ENCODE measurements around the gene UGT1A10.
"Not testable (repeated sequence)": the region's sequence is repeated elsewhere in the genome, so short reads cannot be mapped to it uniquely, and the experiment has no call there.

Gene UGT1A10

GRCh38 chr2:233692648-233693047 lies 56.4 kb downstream of the UGT1A10 start, which contains the start of gene UGT1A6:
Gene UGT1A6, plus strand, starts transcription at chr2:233692890. Its CDS starts 115 bp downstream, at chr2:233693005.
- Mint-ChIP-seq H3K27me3 (ENCODE audit: low read depth) (peaks cover 14% of the 10 kb centered on the region), H3K27ac (no peak within 1 kb of the TSS), H3K9me3 (no peaks in the 10 kb centered on the region), H3K4me3 (no peak within 1 kb of the TSS), H3K4me1 (ENCODE audit: low read depth) (no peaks in the 10 kb centered on the region), H3K36me3 (ENCODE audit: low read depth) (no peaks in the 10 kb centered on the region)

- Mint-ChIP-seq H3K4me3 (no peak overlapping the region), H3K27me3 (ENCODE audit: low read depth) (peaks cover 6% of the 10 kb centered on the region), H3K4me1 (ENCODE audit: low read depth) (no peaks in the 10 kb centered on the region)
Measured at GRCh38 chr2:233693963-233694362, 57.7 kb downstream of the UGT1A10 start.

GRCh38 chr2:233698740-233699139 lies 62.5 kb downstream of the UGT1A10 start:
- Mint-ChIP-seq H3K27me3 (ENCODE audit: low read depth) (peaks cover 8% of the 10 kb centered on the region), H3K4me3 (no peak overlapping the region), H3K27ac (no peak overlapping the region), H3K9me3 (no peaks in the 10 kb centered on the region), H3K4me1 (ENCODE audit: low read depth) (no peaks in the 10 kb centered on the region), H3K36me3 (ENCODE audit: low read depth) (no peaks in the 10 kb centered on the region)

More at GRCh38 chr2:233693963-233694362, 57.7 kb downstream of the UGT1A10 start:
- Mint-ChIP-seq H3K36me3 (ENCODE audit: low read depth) (no peaks in the 10 kb centered on the region), H3K9me3 (no peaks in the 10 kb centered on the region), H3K27ac (no peak overlapping the region)

GRCh38 chr2:233699424-233700027 lies 63.3 kb downstream of the UGT1A10 start:
- Mint-ChIP-seq H3K27ac (no peak overlapping the region), H3K9me3 (no peaks in the 10 kb centered on the region)

GRCh38 chr2:233700028-233700635 lies 63.9 kb downstream of the UGT1A10 start:
- no peaks in the 10 kb centered on the region for H3K36me3 Mint-ChIP-seq (ENCODE audit: low read depth)
- no peaks in the 10 kb centered on the region for H3K9me3 Mint-ChIP-seq
- no peak overlapping the region for H3K4me3 Mint-ChIP-seq
- peaks cover 15% of the 10 kb centered on the region for H3K27me3 Mint-ChIP-seq (ENCODE audit: low read depth)
- H3K27ac Mint-ChIP-seq, result no peak overlapping the region
- no peaks in the 10 kb centered on the region for H3K4me1 Mint-ChIP-seq (ENCODE audit: low read depth)

More at GRCh38 chr2:233699424-233700027, 63.3 kb downstream of the UGT1A10 start:
- Mint-ChIP-seq H3K4me1 (ENCODE audit: low read depth) (no peaks in the 10 kb centered on the region), H3K36me3 (ENCODE audit: low read depth) (no peaks in the 10 kb centered on the region), H3K4me3 (no peak overlapping the region), H3K27me3 (ENCODE audit: low read depth) (peaks cover 14% of the 10 kb centered on the region)

- H3K4me3 Mint-ChIP-seq; H3K36me3 Mint-ChIP-seq (ENCODE audit: low read depth); H3K4me1 Mint-ChIP-seq (ENCODE audit: low read depth); H3K27ac Mint-ChIP-seq; H3K9me3 Mint-ChIP-seq: not testable (repeated sequence)
- H3K27me3 Mint-ChIP-seq (ENCODE audit: low read depth), result peaks cover 20% of the 10 kb centered on the region
Measured at GRCh38 chr2:233700842-233701241, 64.6 kb downstream of the UGT1A10 start.

GRCh38 chr2:233702238-233702637 lies 66.0 kb downstream of the UGT1A10 start:
- H3K9me3 Mint-ChIP-seq, result no peaks in the 10 kb centered on the region
- H3K4me3 Mint-ChIP-seq, result no peak overlapping the region
- H3K4me1 Mint-ChIP-seq (ENCODE audit: low read depth), result no peaks in the 10 kb centered on the region
- no peaks in the 10 kb centered on the region for H3K36me3 Mint-ChIP-seq (ENCODE audit: low read depth)
- H3K27me3 Mint-ChIP-seq (ENCODE audit: low read depth), result peaks cover 17% of the 10 kb centered on the region
- no peak overlapping the region for H3K27ac Mint-ChIP-seq

- H3K4me1 Mint-ChIP-seq (ENCODE audit: low read depth), result no peaks in the 10 kb centered on the region
- no peak overlapping the region for H3K27ac Mint-ChIP-seq
- H3K36me3 Mint-ChIP-seq (ENCODE audit: low read depth), result no peaks in the 10 kb centered on the region
- peaks cover 25% of the 10 kb centered on the region for H3K27me3 Mint-ChIP-seq (ENCODE audit: low read depth)
- no peak overlapping the region for H3K4me3 Mint-ChIP-seq
- no peaks in the 10 kb centered on the region for H3K9me3 Mint-ChIP-seq
Measured at GRCh38 chr2:233705911-233706506, 69.8 kb downstream of the UGT1A10 start.

- Mint-ChIP-seq H3K4me1 (ENCODE audit: low read depth) (no peaks in the 10 kb centered on the region), H3K4me3 (no peak overlapping the region), H3K27me3 (ENCODE audit: low read depth) (peaks cover 25% of the 10 kb centered on the region), H3K36me3 (ENCODE audit: low read depth) (no peaks in the 10 kb centered on the region), H3K27ac (no peak overlapping the region), H3K9me3 (no peaks in the 10 kb centered on the region)
Measured at GRCh38 chr2:233706720-233707119, 70.5 kb downstream of the UGT1A10 start.

- H3K36me3 Mint-ChIP-seq (ENCODE audit: low read depth), result no peaks in the 10 kb centered on the region
- H3K27me3 Mint-ChIP-seq (ENCODE audit: low read depth), result peaks cover 32% of the 10 kb centered on the region
- no peaks in the 10 kb centered on the region for H3K9me3 Mint-ChIP-seq
- H3K27ac Mint-ChIP-seq, result no peak overlapping the region
- H3K4me1 Mint-ChIP-seq (ENCODE audit: low read depth), result no peaks in the 10 kb centered on the region
- H3K4me3 Mint-ChIP-seq, result no peak overlapping the region
Measured at GRCh38 chr2:233707940-233708644, 71.8 kb downstream of the UGT1A10 start.

- no peaks in the 10 kb centered on the region for H3K36me3 Mint-ChIP-seq (ENCODE audit: low read depth)
- H3K27ac Mint-ChIP-seq, result no peak overlapping the region
- no peaks in the 10 kb centered on the region for H3K4me1 Mint-ChIP-seq (ENCODE audit: low read depth)
- no peaks in the 10 kb centered on the region for H3K9me3 Mint-ChIP-seq
- H3K27me3 Mint-ChIP-seq (ENCODE audit: low read depth), result peaks cover 37% of the 10 kb centered on the region
- no peak overlapping the region for H3K4me3 Mint-ChIP-seq
Measured at GRCh38 chr2:233708942-233709341, 72.7 kb downstream of the UGT1A10 start.

- H3K27ac Mint-ChIP-seq, result no peak overlapping the region
- no peak overlapping the region for H3K4me3 Mint-ChIP-seq
- peaks cover 36% of the 10 kb centered on the region for H3K27me3 Mint-ChIP-seq (ENCODE audit: low read depth)
- H3K9me3 Mint-ChIP-seq, result no peaks in the 10 kb centered on the region
- H3K36me3 Mint-ChIP-seq (ENCODE audit: low read depth), result no peaks in the 10 kb centered on the region
- no peaks in the 10 kb centered on the region for H3K4me1 Mint-ChIP-seq (ENCODE audit: low read depth)
Measured at GRCh38 chr2:233711312-233712008, 75.2 kb downstream of the UGT1A10 start.

GRCh38 chr2:233712611-233713261 lies 76.5 kb downstream of the UGT1A10 start, which contains the start of gene UGT1A5:
Gene UGT1A5, plus strand, starts transcription at chr2:233712907. Its CDS starts 85 bp downstream, at chr2:233712992.
- no peaks in the 10 kb centered on the region for H3K36me3 Mint-ChIP-seq (ENCODE audit: low read depth)
- H3K27me3 Mint-ChIP-seq (ENCODE audit: low read depth), result peaks cover 36% of the 10 kb centered on the region
- H3K4me3 Mint-ChIP-seq, result no peak within 1 kb of the TSS
- no peak within 1 kb of the TSS for H3K27ac Mint-ChIP-seq
- no peaks in the 10 kb centered on the region for H3K4me1 Mint-ChIP-seq (ENCODE audit: low read depth)
- H3K9me3 Mint-ChIP-seq, result no peaks in the 10 kb centered on the region

- no peak overlapping the region for H3K4me3 Mint-ChIP-seq
- peaks cover 36% of the 10 kb centered on the region for H3K27me3 Mint-ChIP-seq (ENCODE audit: low read depth)
- H3K9me3 Mint-ChIP-seq, result no peaks in the 10 kb centered on the region
- no peaks in the 10 kb centered on the region for H3K36me3 Mint-ChIP-seq (ENCODE audit: low read depth)
- H3K27ac Mint-ChIP-seq, result no peak overlapping the region
- no peaks in the 10 kb centered on the region for H3K4me1 Mint-ChIP-seq (ENCODE audit: low read depth)
Measured at GRCh38 chr2:233713262-233713615, 77.0 kb downstream of the UGT1A10 start.

All from T-helper 1 cell treated with Interleukin-12 subunit alpha and Interleukin-12 subunit beta and Interleukin-4 antibody, amounts not matched to agents 30 μg/mL and 1 μg/mL, for 36 hours (primary cell).